HCT116 (cell line): ENCODE results near the gene KCNK18.

ENCODE experiments used
- CBX3 ChIP-seq: IDR thresholded peaks from 2 replicates; pipeline ENCODE4 v1.6.1; 2012; ENCODE audit warnings: low read depth
- EZH2 ChIP-seq: fragments of 200-600 bp; sonication (generic); IDR thresholded peaks from 2 replicates; pipeline ENCODE4 v1.6.1; 2017; ENCODE audit warnings: antibody characterized with exemption, mixed run types
- JUND ChIP-seq: IDR thresholded peaks from 2 replicates; pipeline ENCODE4 v1.6.1; 2012
- POLR2A ChIP-seq: IDR thresholded peaks from 2 replicates; pipeline ENCODE4 v1.7.0; 2011; ENCODE audit warnings: borderline replicate concordance; ENCODE audit not compliant: insufficient read depth, insufficient read length; ENCODE audit errors: extremely low read depth
- POLR2AphosphoS5 ChIP-seq: IDR thresholded peaks from 2 replicates; pipeline ENCODE4 v1.6.1; 2011; ENCODE audit warnings: mild to moderate bottlenecking, low read depth, low read length, moderate library complexity
- RAD21 ChIP-seq: IDR thresholded peaks from 2 replicates; pipeline ENCODE4 v1.6.1; 2012; ENCODE audit warnings: low read depth, mild to moderate bottlenecking
- TF ChIP-seq, protein P1 (sequence below), 3 experiments: fragments of 200-600 bp in 1 of 3; sonication (generic) in 1 of 3; IDR thresholded peaks in 2 of 3; conservative IDR thresholded peaks in 1 of 3; 2 replicates each; pipeline ENCODE4 v1.5.1; 2012 to 2017; ENCODE audit warnings: low read depth in 2 of 3, low read length in 2 of 3, antibody characterized with exemption in 1 of 3, borderline replicate concordance in 1 of 3, control low read depth in 1 of 3, mild to moderate bottlenecking in 1 of 3, mixed read lengths in 1 of 3, mixed run types in 1 of 3, moderate library complexity in 1 of 3; ENCODE audit not compliant: insufficient read depth in 1 of 3
- TF ChIP-seq, protein P2 (sequence below): IDR thresholded peaks from 2 replicates; pipeline ENCODE4 v1.6.1; 2012

DNA sequence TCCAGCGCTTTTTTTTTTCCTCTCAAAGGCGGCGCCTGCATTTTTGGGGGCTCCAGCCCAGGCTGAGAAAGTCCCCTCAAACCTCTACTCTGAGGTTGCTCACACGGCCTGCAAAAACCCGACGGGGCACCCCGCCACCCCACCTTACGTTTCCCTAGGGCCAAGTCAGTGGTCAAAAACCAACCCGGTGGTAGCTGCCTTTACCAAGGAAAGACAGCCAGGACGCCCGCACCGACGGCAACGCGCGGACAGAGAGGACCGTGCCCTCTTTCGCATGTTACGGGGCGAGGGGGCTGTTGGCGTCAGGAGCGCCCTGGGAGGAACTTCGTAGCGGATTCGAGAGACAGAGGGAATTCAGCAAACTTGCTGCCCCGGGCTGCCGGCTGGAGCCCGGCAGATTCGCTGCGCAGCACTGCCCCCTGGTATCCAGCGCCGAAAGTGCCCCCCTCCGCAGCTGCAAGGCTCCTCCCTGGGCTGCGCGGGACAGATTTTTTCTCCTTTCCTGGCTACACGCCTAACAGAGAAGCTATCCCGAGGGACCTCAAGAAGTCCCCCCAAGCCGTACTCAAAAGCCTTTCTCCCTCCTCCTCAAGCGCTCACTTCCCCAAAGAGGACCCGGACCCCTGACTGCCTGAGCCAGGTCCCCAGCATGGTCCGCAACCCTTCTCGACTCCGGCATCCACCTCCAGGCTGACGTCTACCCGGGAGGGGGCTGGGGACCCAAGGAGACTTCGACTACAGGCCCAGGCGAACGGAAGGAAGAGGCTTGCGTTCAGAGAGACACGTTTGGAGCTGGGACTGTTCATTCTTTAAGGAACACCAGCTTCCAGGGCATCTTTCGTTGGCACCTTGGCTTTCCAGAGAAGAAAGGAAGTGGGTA lies 31.5 kb upstream of the KCNK18 start:
- TF ChIP-seq, protein P1, sequence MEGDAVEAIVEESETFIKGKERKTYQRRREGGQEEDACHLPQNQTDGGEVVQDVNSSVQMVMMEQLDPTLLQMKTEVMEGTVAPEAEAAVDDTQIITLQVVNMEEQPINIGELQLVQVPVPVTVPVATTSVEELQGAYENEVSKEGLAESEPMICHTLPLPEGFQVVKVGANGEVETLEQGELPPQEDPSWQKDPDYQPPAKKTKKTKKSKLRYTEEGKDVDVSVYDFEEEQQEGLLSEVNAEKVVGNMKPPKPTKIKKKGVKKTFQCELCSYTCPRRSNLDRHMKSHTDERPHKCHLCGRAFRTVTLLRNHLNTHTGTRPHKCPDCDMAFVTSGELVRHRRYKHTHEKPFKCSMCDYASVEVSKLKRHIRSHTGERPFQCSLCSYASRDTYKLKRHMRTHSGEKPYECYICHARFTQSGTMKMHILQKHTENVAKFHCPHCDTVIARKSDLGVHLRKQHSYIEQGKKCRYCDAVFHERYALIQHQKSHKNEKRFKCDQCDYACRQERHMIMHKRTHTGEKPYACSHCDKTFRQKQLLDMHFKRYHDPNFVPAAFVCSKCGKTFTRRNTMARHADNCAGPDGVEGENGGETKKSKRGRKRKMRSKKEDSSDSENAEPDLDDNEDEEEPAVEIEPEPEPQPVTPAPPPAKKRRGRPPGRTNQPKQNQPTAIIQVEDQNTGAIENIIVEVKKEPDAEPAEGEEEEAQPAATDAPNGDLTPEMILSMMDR (IDR thresholded peaks at IDR 0.05 in 2 of 3, conservative IDR thresholded peaks at IDR 0.05 in 1 of 3; ENCODE audit: borderline replicate concordance in 1 of 3, insufficient read depth in 1 of 3, low read depth in 2 of 3, low read length in 2 of 3): peak; percentile 86 to 93 (median 89)
- no peak for TF ChIP-seq CBX3
- TF ChIP-seq POLR2AphosphoS5: no peak
- peak; percentile 98 for TF ChIP-seq RAD21
- TF ChIP-seq, protein P2, sequence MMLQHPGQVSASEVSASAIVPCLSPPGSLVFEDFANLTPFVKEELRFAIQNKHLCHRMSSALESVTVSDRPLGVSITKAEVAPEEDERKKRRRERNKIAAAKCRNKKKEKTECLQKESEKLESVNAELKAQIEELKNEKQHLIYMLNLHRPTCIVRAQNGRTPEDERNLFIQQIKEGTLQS: no peak
- no peak for TF ChIP-seq JUND
- TF ChIP-seq POLR2A: no peak
- no peak for TF ChIP-seq EZH2
